Lower leg skin (tissue), 3 donors: ENCODE results near the gene SNX30.

Experiments used
- POLR2A ChIP-seq, 2 donors: fragments of 450-650 bp; IDR thresholded peaks; one replicate each; pipeline ENCODE4 v1.6.1; 2016 to 2017; ENCODE audit warnings: antibody characterized with exemption in 2 of 2, mild to moderate bottlenecking in 1 of 2, moderate library complexity in 1 of 2
- TF ChIP-seq, protein P1 (sequence below), 3 donors: fragments of 450-650 bp; IDR thresholded peaks; one replicate each; pipeline ENCODE4 v1.5.1; 2016; ENCODE audit warnings: antibody characterized with exemption in 3 of 3, mild to moderate bottlenecking in 3 of 3, moderate library complexity in 2 of 3

DNA sequence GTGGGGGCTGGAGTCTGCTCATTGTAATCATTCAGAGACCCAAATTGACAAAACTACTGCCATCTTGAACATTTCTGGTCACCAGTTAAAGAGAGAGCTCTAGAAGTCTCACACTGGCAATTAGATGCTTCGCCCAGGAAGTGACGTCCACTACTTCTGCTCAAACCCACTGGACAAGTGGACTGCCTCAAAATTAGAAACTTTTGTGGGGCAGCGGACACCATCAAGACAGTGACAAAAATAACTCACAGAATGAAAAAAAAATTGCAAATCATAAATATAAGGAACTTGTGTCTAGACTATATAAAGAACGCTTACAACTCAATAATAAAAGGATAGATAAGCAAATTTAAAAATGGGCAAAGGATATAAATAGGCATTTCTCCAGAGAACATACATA is 149.9 kb downstream of the SNX30 start:
- TF ChIP-seq, protein P1, sequence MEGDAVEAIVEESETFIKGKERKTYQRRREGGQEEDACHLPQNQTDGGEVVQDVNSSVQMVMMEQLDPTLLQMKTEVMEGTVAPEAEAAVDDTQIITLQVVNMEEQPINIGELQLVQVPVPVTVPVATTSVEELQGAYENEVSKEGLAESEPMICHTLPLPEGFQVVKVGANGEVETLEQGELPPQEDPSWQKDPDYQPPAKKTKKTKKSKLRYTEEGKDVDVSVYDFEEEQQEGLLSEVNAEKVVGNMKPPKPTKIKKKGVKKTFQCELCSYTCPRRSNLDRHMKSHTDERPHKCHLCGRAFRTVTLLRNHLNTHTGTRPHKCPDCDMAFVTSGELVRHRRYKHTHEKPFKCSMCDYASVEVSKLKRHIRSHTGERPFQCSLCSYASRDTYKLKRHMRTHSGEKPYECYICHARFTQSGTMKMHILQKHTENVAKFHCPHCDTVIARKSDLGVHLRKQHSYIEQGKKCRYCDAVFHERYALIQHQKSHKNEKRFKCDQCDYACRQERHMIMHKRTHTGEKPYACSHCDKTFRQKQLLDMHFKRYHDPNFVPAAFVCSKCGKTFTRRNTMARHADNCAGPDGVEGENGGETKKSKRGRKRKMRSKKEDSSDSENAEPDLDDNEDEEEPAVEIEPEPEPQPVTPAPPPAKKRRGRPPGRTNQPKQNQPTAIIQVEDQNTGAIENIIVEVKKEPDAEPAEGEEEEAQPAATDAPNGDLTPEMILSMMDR (IDR thresholded peaks at IDR 0.05) = no peak
- no peak for TF ChIP-seq POLR2A (IDR thresholded peaks at IDR 0.05)
